Measurements from ENCODE around the gene SIDT2.

DNA sequence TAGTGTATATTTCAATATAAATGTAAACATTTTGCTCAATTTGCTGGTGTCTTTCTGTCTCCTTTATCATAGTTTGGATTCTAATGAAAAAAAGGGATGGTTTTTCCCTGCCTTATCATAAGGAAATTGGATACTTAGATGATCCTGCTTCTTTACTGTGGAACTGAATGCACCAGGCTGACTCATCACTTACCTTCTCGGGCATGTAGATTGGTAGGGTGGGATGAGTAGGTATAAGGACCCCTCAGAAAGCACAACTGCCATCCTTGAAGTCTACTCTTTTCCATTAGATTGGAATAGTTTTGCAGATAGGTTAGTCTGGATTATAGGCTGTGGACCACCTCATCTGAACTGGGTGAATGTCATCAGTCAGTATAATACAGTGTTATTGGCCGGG is 7.5 kb upstream of the SIDT2 start:
- TF ChIP-seq, protein P1, sequence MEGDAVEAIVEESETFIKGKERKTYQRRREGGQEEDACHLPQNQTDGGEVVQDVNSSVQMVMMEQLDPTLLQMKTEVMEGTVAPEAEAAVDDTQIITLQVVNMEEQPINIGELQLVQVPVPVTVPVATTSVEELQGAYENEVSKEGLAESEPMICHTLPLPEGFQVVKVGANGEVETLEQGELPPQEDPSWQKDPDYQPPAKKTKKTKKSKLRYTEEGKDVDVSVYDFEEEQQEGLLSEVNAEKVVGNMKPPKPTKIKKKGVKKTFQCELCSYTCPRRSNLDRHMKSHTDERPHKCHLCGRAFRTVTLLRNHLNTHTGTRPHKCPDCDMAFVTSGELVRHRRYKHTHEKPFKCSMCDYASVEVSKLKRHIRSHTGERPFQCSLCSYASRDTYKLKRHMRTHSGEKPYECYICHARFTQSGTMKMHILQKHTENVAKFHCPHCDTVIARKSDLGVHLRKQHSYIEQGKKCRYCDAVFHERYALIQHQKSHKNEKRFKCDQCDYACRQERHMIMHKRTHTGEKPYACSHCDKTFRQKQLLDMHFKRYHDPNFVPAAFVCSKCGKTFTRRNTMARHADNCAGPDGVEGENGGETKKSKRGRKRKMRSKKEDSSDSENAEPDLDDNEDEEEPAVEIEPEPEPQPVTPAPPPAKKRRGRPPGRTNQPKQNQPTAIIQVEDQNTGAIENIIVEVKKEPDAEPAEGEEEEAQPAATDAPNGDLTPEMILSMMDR (conservative IDR thresholded peaks at IDR 0.05), result no peak
- no peak for TF ChIP-seq EZH2 (IDR thresholded peaks at IDR 0.05; ENCODE audit: low read depth)
